ENCODE measurements around the gene HDAC1.
A peak's percentile ranks its signal among the peaks of the same experiment; 100 is the strongest.
"Not testable (repeated sequence)": the region's sequence is repeated elsewhere in the genome, so short reads cannot be mapped to it uniquely, and the experiment has no call there.

HDAC1 gene

GRCh38 chr1:32291708-32292538 is at the start of gene HDAC1:
Gene HDAC1, plus strand, starts transcription at chr1:32292083. Its CDS starts 87 bp downstream, at chr1:32292170.
- DNase-seq (ENCODE audit: low spot score) = peak; percentile 79

- peak; percentile 20 for DNase-seq (ENCODE audit: low spot score)
Measured at GRCh38 chr1:32242341-32242851, 49.5 kb upstream of the HDAC1 start.

- no peak for DNase-seq (ENCODE audit: low spot score)
Measured at GRCh38 chr1:32246888-32247273, 45.0 kb upstream of the HDAC1 start, which contains the start of gene FAM167B. Gene FAM167B, plus strand, starts transcription at chr1:32247222. Its CDS starts 200 bp downstream, at chr1:32247422.

DNA sequence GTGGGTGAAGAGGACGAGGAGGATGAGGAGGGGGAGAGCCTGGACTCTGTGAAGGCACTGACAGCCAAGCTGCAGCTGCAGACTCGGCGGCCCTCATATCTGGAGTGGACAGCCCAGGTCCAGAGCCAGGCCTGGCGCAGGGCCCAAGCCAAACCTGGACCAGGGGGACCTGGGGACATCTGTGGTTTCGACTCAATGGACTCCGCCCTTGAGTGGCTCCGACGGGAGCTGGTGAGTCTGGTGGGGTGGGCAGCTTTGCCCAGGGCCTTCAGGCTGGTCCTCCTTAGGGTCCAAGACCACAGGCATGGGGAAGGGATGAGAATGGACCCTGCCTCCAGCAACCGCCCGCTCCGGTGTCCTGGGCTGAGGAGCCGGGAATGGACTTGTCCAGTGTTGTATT is 44.4 kb upstream of the HDAC1 start:
- DNase-seq (ENCODE audit: low spot score) = no peak

DNA sequence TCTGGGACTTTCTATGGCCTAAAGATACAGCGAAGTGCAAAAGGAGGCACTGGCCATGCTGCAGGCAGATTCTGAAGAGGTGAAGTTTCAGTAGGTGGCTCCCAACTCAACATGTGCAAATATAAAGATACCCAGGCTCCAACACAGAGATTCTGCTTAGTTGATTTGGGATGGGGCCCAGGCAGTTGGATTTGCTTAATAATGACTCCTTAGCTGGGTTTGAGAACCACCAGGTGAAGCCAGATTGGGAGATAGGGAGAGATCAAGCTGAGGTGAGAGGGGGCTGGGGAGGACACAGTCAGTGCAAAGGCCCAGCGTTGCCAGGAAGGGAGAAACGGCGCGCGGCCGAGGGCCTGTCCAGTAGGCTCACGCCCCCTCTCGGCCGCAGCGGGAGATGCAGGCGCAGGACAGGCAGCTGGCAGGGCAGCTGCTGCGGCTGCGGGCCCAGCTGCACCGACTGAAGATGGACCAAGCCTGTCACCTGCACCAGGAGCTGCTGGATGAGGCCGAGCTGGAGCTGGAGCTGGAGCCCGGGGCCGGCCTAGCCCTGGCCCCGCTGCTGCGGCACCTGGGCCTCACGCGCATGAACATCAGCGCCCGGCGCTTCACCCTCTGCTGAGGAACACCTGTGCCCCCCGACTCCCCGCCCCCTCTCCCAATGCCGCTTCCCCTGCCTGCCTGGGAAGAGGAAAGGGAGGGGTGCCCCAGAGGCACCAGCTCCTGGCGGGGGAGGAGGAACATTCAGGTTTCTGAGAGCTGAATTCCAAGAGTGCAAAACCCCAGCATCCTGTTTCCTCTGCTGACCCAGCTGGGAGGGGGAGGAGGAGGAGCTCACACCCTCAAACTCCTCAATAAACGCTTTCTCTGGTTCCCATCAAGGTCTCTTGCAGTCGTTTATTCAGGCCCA is 43.6 kb upstream of the HDAC1 start:
- peak; percentile 56 for DNase-seq (ENCODE audit: low spot score)

- DNase-seq (ENCODE audit: low spot score) = no peak
Measured at GRCh38 chr1:32249831-32250525, 41.9 kb upstream of the HDAC1 start.

- DNase-seq (ENCODE audit: low spot score) = no peak
Measured at GRCh38 chr1:32250893-32251716, 40.8 kb upstream of the HDAC1 start, which contains the start of gene LCK. Gene LCK, plus strand, starts transcription at chr1:32251265. Its CDS starts 23,065 bp downstream, at chr1:32274330.

GRCh38 chr1:32255072-32256071 is 36.5 kb upstream of the HDAC1 start:
- DNase-seq (ENCODE audit: low spot score) = no peak

- DNase-seq (ENCODE audit: low spot score) = no peak
Measured at GRCh38 chr1:32256473-32257226, 35.2 kb upstream of the HDAC1 start.

DNA sequence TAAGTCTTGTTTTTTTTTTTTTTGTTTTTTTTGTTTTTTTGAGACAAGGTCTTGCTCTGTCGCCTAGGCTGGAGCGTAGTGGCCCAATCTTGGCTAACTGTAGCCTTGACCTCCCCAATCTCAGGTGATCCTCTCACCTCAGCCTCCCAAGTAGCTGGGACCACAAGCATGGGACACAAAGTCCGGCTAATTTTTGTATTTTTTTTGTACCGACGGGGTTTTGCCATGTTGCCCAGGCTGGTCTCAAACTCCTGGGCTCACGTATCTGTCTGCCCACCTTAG is 34.7 kb upstream of the HDAC1 start:
- DNase-seq (ENCODE audit: low spot score) = no peak

GRCh38 chr1:32263236-32263593 is 28.7 kb upstream of the HDAC1 start:
- not testable (repeated sequence) for DNase-seq (ENCODE audit: low spot score)

- no peak for DNase-seq (ENCODE audit: low spot score)
Measured at GRCh38 chr1:32263744-32264143, 28.1 kb upstream of the HDAC1 start.

- DNase-seq (ENCODE audit: low spot score) = no peak
Measured at GRCh38 chr1:32265846-32266245, 26.0 kb upstream of the HDAC1 start.

GRCh38 chr1:32266921-32267591 is 24.8 kb upstream of the HDAC1 start:
- no peak for DNase-seq (ENCODE audit: low spot score)

- DNase-seq (ENCODE audit: low spot score) = no peak
Measured at GRCh38 chr1:32269744-32270143, 22.1 kb upstream of the HDAC1 start.

GRCh38 chr1:32272557-32273390 is 19.1 kb upstream of the HDAC1 start:
- no peak for DNase-seq (ENCODE audit: low spot score)

GRCh38 chr1:32273391-32274208 is 18.3 kb upstream of the HDAC1 start:
- no peak for DNase-seq (ENCODE audit: low spot score)
